Chondrocyte (in vitro differentiated cells): Measurements from ENCODE around the gene CRTC2. TPM values are rescaled to one million over a fixed set of nuclear protein-coding genes. Genes with fewer than 3 reads are reported as not detected.
"Not testable (repeated sequence)": the region's sequence is repeated elsewhere in the genome, so short reads cannot be mapped to it uniquely, and the experiment has no call there.

Experiments used
- DNase-seq: peaks from one replicate; pipeline ENCODE4 v3.0.0; 2021; ENCODE audit warnings: mixed read lengths, low spot score
- H3K27ac Mint-ChIP-seq: one replicate; pipeline ENCODE4 v1.8.0; 2021; ENCODE audit warnings: mild to moderate bottlenecking, moderate library complexity, mixed read lengths; ENCODE audit not compliant: unreplicated experiment
- H3K27me3 Mint-ChIP-seq: 2 replicates; pipeline ENCODE4 v1.8.0; 2021; ENCODE audit warnings: low read depth, mixed read lengths
- H3K36me3 Mint-ChIP-seq: 2 replicates; pipeline ENCODE4 v1.8.0; 2021; ENCODE audit warnings: low read depth, mixed read lengths
- H3K4me1 Mint-ChIP-seq: 2 replicates; pipeline ENCODE4 v1.8.0; 2021; ENCODE audit warnings: low read depth, mild to moderate bottlenecking, mixed read lengths
- H3K4me3 Mint-ChIP-seq: one replicate; pipeline ENCODE4 v1.8.0; 2021; ENCODE audit warnings: mild to moderate bottlenecking, moderate library complexity, mixed read lengths; ENCODE audit not compliant: unreplicated experiment
- H3K9me3 Mint-ChIP-seq: 2 replicates; pipeline ENCODE4 v1.8.0; 2021; ENCODE audit warnings: low read depth, mixed read lengths
- CTCF ChIP-seq: fragments of 200-600 bp; sonication (generic); IDR thresholded peaks from 2 replicates; pipeline ENCODE4 v1.5.0; 2021; ENCODE audit warnings: antibody characterized with exemption, mild to moderate bottlenecking, moderate library complexity
- total RNA-seq: library from RNA; stranded (reverse); gene quantifications from 3 replicates; pipeline ENCODE4 v1.2.1, GENCODE V29; 2021

Gene CRTC2
- total RNA-seq, 1 donor from 2014 or later = 24.2 TPM

GRCh38 chr1:153985941-153986761 is 27.7 kb upstream of the CRTC2 start, which contains the start of gene RAB13:
TSS of gene RAB13 (minus strand) at chr1:153986339. CDS start at chr1:153986236, 103 bp downstream.
- Mint-ChIP-seq H3K27me3 (no peaks in the 10 kb centered on the region), H3K36me3 (peaks cover 13% of the 10 kb centered on the region), H3K4me3 (peak within 1 kb of the TSS; percentile 96), H3K27ac (peak within 1 kb of the TSS; percentile 96), H3K4me1 (peaks cover 35% of the 10 kb centered on the region), H3K9me3 (no peaks in the 10 kb centered on the region)
- TF ChIP-seq CTCF = no peak
- DNase-seq = no peak

- DNase-seq = no peak
- H3K9me3 Mint-ChIP-seq = no peaks in the 10 kb centered on the region
- peak overlapping the region; percentile 88 for H3K27ac Mint-ChIP-seq
- peaks cover 11% of the 10 kb centered on the region for H3K36me3 Mint-ChIP-seq
- peak overlapping the region; percentile 96 for H3K4me3 Mint-ChIP-seq
- peaks cover 30% of the 10 kb centered on the region for H3K4me1 Mint-ChIP-seq
- no peak for TF ChIP-seq CTCF
- no peaks in the 10 kb centered on the region for H3K27me3 Mint-ChIP-seq
These were observed 27.0 kb upstream of the CRTC2 start for GRCh38 chr1:153985341-153985912.

GRCh38 chr1:153984123-153984894 is 25.9 kb upstream of the CRTC2 start:
- TF ChIP-seq CTCF = no peak
- Mint-ChIP-seq H3K36me3 (peaks cover 11% of the 10 kb centered on the region), H3K4me1 (peaks cover 28% of the 10 kb centered on the region), H3K9me3 (no peaks in the 10 kb centered on the region), H3K4me3 (peak overlapping the region; percentile 49), H3K27ac (peak overlapping the region; percentile 6), H3K27me3 (no peaks in the 10 kb centered on the region)
- no peak for DNase-seq

GRCh38 chr1:153981735-153982134 is 23.3 kb upstream of the CRTC2 start:
- H3K27me3 Mint-ChIP-seq, DNase-seq, H3K4me3 Mint-ChIP-seq, H3K9me3 Mint-ChIP-seq: not testable (repeated sequence)
- Mint-ChIP-seq H3K27ac (peak overlapping the region; percentile 42), H3K4me1 (peaks cover 35% of the 10 kb centered on the region), H3K36me3 (peaks cover 15% of the 10 kb centered on the region)

GRCh38 chr1:153979091-153979490 is 20.7 kb upstream of the CRTC2 start:
- H3K4me3 Mint-ChIP-seq, DNase-seq, H3K9me3 Mint-ChIP-seq, H3K27me3 Mint-ChIP-seq: not testable (repeated sequence)
- Mint-ChIP-seq H3K27ac (peak overlapping the region; percentile 63), H3K36me3 (peaks cover 24% of the 10 kb centered on the region), H3K4me1 (peaks cover 27% of the 10 kb centered on the region)

- Mint-ChIP-seq H3K36me3 (peaks cover 25% of the 10 kb centered on the region), H3K27ac (peak overlapping the region; percentile 95), H3K4me3 (peak overlapping the region; percentile 95), H3K9me3 (no peaks in the 10 kb centered on the region), H3K27me3 (no peaks in the 10 kb centered on the region), H3K4me1 (peaks cover 27% of the 10 kb centered on the region)
- no peak for TF ChIP-seq CTCF
- no peak for DNase-seq
These were observed 20.0 kb upstream of the CRTC2 start for GRCh38 chr1:153978274-153978909.
